Measurements from ENCODE around the gene AP3B1. TPM values are rescaled to one million over a fixed set of nuclear protein-coding genes. Genes with fewer than 3 reads are reported as not detected.

Gene AP3B1
- total RNA-seq, 4 donors from 2014 or later, result 33.8 to 38.6 (median 36.0) TPM

- Histone ChIP-seq H3K36me3 (no peaks in the 10 kb centered on the region), H3K9me3 (no peaks in the 10 kb centered on the region), H3K4me1 (no peaks in the 10 kb centered on the region), H3K4me3 (no peak overlapping the region), H3K27ac (no peak overlapping the region), H3K27me3 (no peaks in the 10 kb centered on the region)
- 93 to 96% methylated on average over 3 to 6 of the region's 6 CpGs for WGBS, 2 donors (ENCODE audit: low coverage in 1 of 2)
- no peak for TF ChIP-seq POLR2A (IDR thresholded peaks at IDR 0.05)
- no peak for TF ChIP-seq CTCF (IDR thresholded peaks at IDR 0.05)
- TF ChIP-seq POLR2AphosphoS5 (IDR thresholded peaks at IDR 0.05), result no peak
- TF ChIP-seq EP300 (IDR thresholded peaks at IDR 0.05), result no peak
- ATAC-seq, result no peak
Measured at GRCh38 chr5:78327761-78328510, 33.4 kb upstream of the AP3B1 start.

GRCh38 chr5:78326930-78327329 is 32.4 kb upstream of the AP3B1 start:
- no peak for TF ChIP-seq POLR2A (IDR thresholded peaks at IDR 0.05)
- no peak for TF ChIP-seq POLR2AphosphoS5 (IDR thresholded peaks at IDR 0.05)
- TF ChIP-seq CTCF (IDR thresholded peaks at IDR 0.05), result no peak
- TF ChIP-seq EP300 (IDR thresholded peaks at IDR 0.05), result no peak
- ATAC-seq, result no peak
- no peaks in the 10 kb centered on the region for H3K4me1 ChIP-seq
- no peaks in the 10 kb centered on the region for H3K36me3 ChIP-seq
- H3K9me3 ChIP-seq, result no peaks in the 10 kb centered on the region
- H3K4me3 ChIP-seq, result no peak overlapping the region
- WGBS, 2 donors (ENCODE audit: low coverage in 1 of 2), result 96 to 98% methylated on average over 3 of the region's 3 CpGs
- H3K27ac ChIP-seq, result no peak overlapping the region
- H3K27me3 ChIP-seq, result no peaks in the 10 kb centered on the region

- ATAC-seq, result no peak
- no peaks in the 10 kb centered on the region for H3K9me3 ChIP-seq
- no peaks in the 10 kb centered on the region for H3K36me3 ChIP-seq
- no peak overlapping the region for H3K27ac ChIP-seq
- TF ChIP-seq POLR2AphosphoS5 (IDR thresholded peaks at IDR 0.05) (no peak), CTCF (IDR thresholded peaks at IDR 0.05) (no peak), EP300 (IDR thresholded peaks at IDR 0.05) (no peak), POLR2A (IDR thresholded peaks at IDR 0.05) (no peak)
- no peaks in the 10 kb centered on the region for H3K4me1 ChIP-seq
- no peak overlapping the region for H3K4me3 ChIP-seq
- no peaks in the 10 kb centered on the region for H3K27me3 ChIP-seq
Measured at GRCh38 chr5:78323241-78323640, 28.7 kb upstream of the AP3B1 start.

- TF ChIP-seq POLR2A (IDR thresholded peaks at IDR 0.05), result no peak
- peak; percentile 28 to 57 (median 48) for TF ChIP-seq CTCF (IDR thresholded peaks at IDR 0.05)
- no peaks in the 10 kb centered on the region for H3K27me3 ChIP-seq
- no peaks in the 10 kb centered on the region for H3K36me3 ChIP-seq
- H3K4me3 ChIP-seq, result no peak overlapping the region
- no peaks in the 10 kb centered on the region for H3K4me1 ChIP-seq
- no peak for ATAC-seq
- no peak overlapping the region for H3K27ac ChIP-seq
- 29 to 37% methylated on average over 2 of the region's 2 CpGs for WGBS, 2 donors (ENCODE audit: low coverage in 1 of 2)
- no peaks in the 10 kb centered on the region for H3K9me3 ChIP-seq
Measured at GRCh38 chr5:78320401-78320800, 25.9 kb upstream of the AP3B1 start.

- 90 to 95% methylated on average over 3 of the region's 3 CpGs for WGBS, 2 donors (ENCODE audit: low coverage in 1 of 2)
- Histone ChIP-seq H3K27ac (no peak overlapping the region), H3K27me3 (no peaks in the 10 kb centered on the region), H3K4me3 (no peak overlapping the region), H3K9me3 (no peaks in the 10 kb centered on the region), H3K36me3 (no peaks in the 10 kb centered on the region), H3K4me1 (no peaks in the 10 kb centered on the region)
- ATAC-seq, result no peak
- TF ChIP-seq POLR2AphosphoS5 (IDR thresholded peaks at IDR 0.05), result no peak
- no peak for TF ChIP-seq POLR2A (IDR thresholded peaks at IDR 0.05)
- no peak for TF ChIP-seq CTCF (IDR thresholded peaks at IDR 0.05)
- TF ChIP-seq EP300 (IDR thresholded peaks at IDR 0.05), result no peak
Measured at GRCh38 chr5:78318337-78318736, 23.8 kb upstream of the AP3B1 start.
